RCC 7860 (cell line): ENCODE data around the gene TANGO2.

ENCODE experiments used
- DNase-seq: peaks from one replicate; pipeline ENCODE4 v3.0.0-alpha.2; 2015; ENCODE audit warnings: low spot score
- FAIRE-seq: peaks from 2 replicates; lab custom pipeline; 2012; peaks lifted over from hg19 to GRCh38; lab: Jason Lieb, UNC

The TANGO2 gene

DNA sequence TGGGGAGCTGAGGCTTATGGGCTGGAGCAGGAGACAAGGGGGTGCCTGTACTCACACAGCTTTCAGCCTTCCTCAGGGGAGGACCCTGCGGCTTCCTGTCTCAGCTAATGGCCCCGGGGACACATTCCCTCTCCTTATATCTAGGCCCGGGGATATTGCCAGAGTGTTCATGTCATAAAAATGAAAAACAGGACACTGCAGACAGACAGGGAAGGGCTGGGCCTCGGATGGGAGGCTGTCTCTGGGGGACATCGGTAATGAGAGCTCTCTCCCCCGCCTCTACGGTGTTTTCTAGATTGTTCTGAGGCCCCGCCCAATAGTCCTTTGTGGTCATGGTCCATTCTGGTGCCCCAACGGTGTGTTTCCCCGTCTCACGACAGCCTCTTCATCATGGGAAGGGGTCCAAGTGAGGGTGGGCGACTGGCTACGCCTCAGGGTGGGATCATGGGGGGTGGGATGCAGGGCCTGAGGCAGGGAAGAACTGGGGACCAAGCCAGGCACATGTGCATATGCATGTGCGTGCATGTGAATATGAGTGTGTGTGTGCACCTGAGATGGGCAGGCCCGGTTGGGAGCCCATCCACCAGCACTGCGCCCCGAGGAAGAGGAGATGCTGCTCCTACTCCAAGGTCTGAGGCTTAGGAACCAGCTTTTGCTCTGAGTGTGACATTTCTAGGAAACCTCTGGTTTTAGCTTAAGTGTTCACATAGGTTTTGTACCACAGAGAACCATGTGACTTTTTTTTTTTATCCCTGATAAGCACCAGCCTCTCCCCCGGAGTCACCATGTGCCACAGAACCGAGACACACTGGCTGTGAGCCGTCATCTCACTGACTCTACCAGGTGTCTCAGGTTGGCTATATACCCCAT is 9.6 kb upstream of the TANGO2 start:
- DNase-seq (no peak), FAIRE-seq (no peak)

DNA sequence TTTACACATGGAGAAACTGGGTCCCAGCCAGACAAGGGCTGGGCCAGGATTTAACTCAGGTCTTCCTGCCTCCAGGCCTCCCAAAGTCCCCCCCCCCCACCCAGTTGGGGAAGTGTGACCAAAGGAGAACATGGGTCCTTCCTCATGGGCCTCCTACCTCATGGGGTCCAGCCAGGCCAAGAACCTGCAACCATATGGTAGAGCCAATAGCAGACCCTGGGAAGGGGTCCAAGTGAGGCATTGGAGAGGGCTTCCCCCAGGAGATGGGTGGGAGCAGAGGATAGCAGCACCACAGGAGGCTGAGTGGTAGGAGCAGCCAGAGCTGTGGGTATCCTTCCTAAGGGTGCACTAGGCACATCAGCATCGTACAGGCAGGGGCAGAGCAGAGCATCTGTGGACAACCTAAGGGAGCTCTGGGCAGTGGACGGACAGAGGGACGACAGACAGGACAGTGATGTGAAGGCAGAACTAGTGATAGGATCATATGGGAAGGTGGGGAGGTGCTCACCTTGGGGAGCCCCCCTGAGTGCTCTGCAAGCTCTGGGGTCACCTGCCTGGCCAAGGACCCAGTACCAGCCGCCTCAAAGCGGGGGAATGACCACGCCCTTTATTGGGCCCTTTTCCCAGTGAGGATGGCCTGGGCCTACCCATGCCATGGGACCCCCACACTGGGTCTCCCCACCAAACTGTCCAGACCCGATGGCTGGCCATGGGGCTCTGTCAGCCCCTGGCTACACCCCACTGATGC is 8.7 kb upstream of the TANGO2 start:
- no peak for FAIRE-seq
- no peak for DNase-seq

DNA sequence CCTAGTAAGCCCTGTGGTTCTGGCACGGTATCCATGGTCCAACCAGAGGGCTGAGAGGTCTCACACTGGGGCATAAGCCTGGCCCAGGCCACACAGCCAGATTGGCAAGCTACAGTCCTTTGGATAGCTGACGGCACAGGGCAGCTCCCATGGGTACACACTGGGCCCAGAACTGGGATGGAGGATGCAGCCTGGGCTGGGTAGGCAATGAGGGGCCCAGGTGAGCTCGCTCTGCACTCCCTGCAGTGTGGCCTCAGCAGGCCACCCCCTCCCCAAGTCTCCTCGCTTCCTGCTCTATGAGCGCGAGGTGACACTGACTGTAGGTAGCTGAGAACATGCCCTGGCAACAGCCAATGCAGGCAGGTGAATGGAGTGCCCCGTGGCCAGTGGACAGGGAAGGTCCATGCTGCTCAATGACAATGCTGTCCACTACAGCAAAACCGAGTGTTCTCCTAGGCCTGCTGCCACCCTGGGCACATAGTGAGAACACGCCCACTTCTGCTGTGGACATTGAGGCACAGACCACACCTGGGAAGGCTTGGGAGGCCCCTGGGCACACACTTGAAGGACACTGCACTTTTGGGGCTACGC is 8.1 kb upstream of the TANGO2 start:
- FAIRE-seq = no peak

DNA sequence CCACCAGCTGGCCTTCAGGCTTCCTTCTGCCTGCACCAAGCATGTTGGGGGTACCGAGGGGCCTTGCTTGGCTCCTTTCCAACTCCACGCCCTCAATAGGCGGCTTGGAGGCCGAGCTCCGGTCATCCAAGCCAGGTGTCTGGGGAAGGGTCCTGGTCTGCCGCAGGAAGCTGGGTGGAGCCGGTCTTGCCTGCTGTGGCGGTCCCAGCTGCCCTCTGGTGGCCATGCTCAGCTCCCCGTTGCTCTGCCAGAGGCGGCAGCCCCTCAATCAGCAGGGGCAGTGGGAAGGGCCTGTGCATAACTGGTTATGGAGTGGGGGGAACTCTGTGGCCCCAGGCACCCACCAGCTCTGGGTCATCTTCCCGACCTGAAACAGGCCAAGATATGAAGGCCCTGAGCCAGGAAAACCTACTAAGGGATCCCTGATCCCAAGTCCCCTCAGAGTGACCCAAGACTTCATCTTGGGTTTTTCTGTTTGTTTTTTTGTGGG is 7.5 kb upstream of the TANGO2 start:
- DNase-seq (no peak), FAIRE-seq (no peak)

More for the DNA sequence above, 8.1 kb upstream of the TANGO2 start:
- no peak for DNase-seq

DNA sequence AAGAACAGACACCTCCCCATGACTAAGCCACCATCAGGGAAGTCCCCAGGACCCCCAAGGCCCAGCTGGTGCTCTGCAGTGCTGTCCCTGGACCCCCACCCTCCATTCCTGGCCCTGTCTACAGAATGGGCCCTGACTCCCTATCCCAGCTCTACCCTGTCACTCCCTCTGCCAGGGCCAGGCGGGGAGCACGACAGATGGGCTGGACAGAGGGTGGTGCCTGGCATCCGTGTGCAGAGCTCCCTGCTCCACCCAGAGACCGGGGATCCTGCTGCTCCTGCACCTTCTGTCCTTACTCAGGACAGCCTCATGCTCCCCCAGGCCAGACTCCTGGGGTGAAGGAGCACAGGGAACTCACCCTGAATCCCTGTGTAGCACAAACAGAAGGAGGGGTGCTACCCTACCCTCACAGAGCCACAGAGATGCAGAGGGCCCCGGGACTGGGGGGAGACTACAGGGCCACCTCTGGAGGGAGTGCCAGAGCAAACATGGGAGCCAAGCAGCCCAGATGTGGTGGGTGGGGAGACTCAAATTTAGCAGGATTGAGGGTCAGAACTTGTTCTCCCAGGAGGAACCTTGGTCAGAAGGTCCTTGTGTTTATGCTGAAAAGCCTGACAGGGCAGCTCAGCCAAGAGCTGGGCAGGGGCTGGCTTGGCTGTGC is 6.3 kb upstream of the TANGO2 start:
- FAIRE-seq = no peak
- no peak for DNase-seq

DNA sequence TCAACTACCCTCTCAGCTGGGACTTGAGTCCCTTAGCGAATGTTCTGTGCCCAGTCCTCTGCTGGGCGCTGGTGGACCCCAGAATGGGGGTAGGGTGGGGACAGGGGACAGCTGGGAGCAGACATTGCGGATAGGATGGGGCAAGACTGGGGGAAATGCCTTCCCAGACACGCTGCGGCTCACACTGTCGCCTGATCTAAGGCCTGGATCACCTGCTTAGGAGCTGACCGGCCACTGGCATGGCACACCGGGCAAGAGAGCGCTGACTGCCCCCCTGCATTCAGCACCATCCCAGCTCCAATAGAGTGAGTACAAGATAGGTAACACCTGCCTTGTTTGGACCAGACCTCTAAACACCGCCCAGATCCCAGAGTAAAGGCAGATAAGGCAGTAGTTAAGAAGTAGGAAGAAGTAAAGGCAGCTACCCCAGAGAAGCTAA is 5.7 kb upstream of the TANGO2 start:
- no peak for FAIRE-seq
- no peak for DNase-seq

DNA sequence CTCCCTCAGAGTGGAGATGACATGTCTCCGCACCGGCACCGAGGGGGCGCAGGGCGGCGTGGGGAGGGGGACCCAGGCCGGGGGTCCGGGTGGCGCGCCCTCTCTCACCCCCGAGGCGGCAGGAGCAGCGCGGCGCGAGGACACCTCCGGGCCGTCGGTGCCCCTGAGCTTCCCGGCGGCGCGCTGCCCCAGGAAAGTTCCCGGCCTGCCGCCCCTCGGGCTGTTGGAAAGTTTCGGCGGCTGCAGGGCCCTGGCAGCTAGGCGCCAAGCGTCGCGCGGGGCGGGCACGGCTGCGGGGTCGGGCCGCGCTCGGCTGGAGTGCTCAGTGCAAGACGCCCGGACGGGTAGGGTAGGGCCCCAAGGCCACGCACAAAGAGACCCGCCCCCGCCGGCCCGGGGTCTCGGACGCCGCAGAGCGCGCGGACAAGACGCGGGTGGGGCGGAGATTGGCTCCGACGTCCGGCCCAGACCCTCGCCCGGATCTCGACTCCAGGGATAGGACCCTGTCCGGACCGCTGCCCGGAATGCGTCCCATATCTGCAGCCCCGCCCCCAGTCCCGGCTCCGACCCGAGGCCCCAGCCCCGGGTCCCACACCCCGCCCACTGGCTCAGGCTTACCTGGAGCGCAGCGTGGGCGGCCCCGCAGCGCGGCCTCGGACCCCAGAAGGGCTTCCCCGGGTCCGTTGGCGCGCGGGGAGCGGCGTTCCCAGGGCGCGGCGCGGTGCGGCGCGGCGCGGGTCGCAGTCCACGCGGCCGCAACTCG is 4.8 kb upstream of the TANGO2 start:
- no peak for DNase-seq
- FAIRE-seq = no peak

DNA sequence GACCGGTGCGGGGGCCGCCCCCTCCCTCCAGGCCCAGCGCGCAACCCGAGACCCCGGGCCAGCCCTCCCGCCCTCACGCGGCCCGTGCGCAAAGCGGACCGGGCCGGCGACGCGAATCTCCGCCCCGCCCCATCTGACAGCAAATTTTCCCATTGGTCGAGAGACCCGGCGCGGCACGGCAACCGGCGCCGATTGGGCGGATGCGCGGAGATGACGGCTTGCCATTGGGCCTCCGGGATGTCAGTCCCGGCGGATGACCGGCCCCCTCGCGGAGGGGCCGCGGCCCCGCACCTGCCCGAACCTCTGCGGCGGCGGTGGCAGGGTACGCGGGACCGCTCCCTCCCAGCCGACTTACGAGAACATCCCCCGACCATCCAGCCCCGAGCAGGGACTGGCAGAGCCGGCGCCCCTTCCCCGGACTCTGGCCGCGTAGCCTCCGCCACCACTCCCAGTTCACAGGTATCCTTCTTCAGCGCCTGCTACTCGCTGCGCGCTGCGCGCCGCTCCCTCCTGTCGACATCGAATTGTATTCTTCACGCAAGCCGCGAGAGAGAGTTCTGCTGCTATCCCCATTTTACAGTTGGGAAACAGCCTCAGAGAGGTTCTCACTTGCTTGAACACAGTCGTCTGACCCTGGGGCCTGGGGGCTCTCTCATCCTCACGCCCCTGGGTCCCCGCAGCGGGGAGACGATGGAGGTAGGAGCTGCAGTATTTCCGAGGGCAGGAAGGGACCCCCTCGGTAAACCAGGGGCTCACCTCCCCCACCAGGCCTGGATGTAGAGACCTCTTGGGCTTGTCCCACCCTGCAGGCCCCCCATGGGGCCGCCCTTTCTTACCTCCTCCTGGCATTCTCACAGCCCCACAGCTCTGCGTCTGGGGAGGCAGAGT is 3.9 kb upstream of the TANGO2 start, which contains the start of gene ARVCF:
TSS of gene ARVCF (minus strand) at position 90 of the 888 bp plus-strand sequence. CDS start 26,029 bp downstream, outside the sequence.
- FAIRE-seq = no peak
- peak; percentile 61 for DNase-seq

DNA sequence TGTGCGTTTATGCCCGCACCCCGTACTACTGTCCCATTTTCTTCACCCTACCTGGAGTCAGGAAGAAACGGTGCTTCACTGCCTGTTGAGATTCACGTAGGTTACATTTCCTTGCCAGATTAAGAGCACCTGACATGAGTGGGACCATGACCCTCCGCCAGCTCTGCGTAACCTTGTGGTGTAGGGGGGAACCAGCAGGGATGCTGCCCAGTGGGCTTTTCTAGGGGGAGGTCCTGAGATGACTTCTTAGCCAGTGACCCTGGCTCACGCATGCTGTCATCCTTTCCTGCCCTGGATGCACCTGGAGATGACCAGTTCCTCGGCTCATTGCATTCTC is 3.3 kb upstream of the TANGO2 start:
- FAIRE-seq (no peak), DNase-seq (no peak)

DNA sequence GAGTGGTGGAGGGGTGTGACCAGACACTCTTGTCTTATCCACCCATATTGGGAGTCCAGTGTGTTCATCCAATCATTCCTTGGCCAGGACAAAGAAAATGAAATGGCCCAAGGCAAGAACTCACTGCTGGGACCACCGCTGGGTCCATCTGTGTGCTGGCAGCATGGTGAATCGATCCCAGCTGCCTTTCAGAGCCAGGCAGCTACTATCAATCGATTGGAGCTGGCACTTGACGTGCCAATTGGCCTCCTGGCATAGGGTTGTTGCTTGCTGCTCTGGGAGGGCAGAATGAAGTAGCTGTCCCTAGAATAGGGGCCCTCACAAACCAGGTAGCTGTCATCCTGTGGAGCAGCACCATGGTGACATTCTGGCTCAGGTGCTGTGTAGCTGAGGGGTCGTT is 2.9 kb upstream of the TANGO2 start:
- DNase-seq (no peak), FAIRE-seq (no peak)

DNA sequence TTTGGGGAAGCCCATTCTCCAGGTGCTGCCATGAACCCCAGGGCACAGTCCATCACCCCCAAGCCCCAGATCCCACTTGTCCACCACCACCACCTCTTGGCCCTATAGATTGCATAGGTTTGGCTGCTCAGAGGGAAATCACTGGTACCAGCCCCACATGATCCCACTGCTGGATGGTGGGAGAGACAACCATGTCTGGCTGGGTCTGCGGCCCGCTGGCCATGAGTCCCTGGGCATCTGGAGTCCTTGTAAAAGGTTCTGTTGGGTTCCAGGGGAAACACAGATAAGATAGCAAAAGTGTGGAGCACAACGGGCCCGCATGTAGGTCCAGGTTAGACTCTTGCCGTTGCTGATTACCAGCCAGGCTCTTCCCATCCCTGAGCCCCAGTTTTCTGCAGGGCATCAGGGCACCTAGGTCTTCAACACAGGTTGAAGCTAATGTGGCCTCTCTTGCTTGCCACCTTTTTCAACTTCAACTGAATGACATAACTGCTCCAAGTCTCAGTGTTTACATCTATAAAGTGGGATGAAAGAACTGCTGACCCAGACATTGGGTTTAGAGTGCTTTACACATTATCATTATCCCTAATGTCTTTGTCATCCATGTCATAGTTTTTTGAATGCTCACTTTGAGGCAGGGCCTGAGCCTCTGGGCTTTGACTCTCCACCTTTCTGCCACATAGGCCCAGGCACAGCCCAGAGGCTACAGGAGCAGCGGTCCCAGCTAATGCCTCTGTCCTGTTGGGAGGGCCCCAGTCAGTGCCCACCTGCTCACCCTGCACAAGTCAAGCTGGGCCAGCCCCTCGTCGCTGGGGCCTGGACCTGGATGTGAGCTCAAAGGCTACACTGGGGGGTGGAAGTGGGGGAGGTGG is 1.0 kb upstream of the TANGO2 start:
- no peak for FAIRE-seq
- DNase-seq = no peak

DNA sequence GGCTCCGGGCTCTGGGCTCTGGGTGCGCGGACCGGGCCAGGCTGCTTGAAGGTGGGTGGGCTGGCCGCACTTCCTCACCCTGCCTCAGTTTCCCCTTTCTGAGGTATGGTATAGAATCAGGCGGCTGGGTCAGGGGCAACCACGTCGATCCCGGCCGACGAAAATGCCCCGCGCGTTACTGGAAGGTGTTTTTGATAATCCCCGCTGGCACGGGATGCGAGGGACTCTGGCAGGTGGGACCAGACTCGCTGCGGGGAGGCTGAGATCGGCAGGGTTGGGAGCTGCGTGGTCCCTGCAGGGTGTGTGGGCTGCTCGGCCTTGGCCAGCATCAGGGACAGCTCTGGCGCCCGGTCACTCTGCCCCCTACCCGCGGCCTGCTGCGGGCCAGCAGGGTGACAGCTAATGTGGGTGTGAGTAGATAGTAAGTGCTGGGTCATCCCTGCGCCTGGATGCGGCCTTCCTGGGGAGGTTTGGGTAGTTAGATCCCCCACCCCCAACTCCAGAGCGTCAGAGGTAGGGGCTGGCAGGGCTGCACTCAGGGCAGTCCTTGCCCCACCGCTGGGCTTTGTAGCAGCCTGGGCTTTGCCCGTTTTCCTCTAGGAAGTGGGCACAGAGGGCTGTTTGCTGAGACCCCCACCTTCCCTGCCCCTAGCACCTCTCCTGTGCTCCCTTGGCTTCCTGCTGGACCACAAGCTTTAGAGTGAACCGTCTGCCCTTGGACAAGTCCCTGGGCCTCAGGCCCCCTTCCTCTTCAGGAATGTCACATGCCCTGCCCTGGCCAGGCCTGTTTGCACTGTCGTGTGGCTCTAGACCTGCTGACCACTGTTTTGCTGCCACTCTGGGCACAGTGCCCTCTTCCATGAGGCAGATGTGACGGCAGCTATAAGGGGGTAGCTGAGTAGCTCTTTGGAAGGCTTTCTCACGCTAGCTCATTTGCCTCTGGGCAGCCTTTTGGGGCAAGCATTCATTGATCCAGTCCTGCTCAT is 579 bp downstream of the TANGO2 start:
- DNase-seq (peak; percentile 25), FAIRE-seq (no peak)

DNA sequence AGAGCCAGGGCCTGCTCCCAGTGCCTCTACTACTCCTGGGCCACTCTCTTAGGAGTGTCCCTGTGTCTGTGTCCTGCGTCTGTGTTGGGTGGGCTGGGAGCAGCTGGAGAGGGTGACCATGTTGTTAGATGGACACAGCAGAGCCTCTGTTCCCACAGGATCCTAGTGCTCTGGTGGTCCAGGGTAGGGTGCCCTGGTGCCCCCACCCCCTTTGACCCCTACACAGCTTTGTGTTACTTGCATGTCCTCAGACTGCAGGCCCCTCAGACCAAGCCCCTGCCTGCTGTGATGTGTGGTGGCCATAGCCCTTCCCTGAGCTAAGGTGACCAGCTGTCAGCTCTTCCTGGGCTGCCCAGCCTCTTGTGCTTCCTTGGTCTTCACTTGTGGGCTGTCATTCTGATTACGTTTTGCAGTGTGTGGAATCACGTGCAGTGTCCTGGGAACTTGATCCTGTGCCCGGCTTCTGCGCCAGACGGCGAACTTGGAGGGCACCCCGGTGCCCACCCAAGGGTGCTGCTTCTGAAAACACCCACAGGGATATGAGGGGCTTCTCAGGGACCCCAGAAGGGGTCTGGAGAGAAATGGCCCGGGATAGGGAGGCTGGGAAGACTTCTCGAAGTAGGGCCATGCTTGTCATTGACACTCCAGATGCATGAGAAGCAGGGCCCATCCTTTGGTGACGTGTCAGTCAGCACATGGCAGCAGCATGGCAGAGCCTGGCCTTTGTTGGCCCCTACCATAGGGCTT is 1.5 kb downstream of the TANGO2 start:
- FAIRE-seq = no peak
- no peak for DNase-seq

DNA sequence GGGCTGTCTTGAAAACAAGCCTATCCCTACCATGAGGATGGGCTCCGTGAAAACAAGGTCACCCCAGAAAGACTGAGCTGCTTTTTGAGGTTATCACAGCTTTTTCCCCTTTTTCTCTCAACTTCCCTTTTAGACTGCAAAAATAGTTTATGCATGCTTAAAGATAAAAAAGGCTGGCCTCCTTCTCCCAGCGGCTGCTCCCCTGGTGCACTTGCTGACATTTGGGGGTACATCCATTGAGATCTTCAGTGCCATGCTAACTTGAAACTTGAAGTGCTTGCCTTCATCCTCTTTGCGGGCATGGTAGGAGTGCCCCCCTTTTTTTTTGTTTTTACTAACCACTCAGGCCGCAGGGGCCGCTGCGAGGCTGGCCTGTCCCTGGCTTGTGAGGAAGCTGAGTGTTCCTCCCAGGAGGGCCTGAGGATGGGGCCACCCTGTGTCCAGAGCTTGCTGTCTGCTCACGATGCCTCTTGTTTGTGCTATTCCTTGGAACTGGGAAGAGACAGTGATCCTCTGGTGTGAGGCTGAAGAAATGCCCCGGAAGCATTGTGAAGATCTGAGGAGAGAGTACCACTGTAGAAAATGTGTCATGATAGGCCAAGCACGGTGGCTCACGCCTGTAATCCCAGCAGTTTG is 2.2 kb downstream of the TANGO2 start:
- FAIRE-seq (no peak), DNase-seq (no peak)

DNA sequence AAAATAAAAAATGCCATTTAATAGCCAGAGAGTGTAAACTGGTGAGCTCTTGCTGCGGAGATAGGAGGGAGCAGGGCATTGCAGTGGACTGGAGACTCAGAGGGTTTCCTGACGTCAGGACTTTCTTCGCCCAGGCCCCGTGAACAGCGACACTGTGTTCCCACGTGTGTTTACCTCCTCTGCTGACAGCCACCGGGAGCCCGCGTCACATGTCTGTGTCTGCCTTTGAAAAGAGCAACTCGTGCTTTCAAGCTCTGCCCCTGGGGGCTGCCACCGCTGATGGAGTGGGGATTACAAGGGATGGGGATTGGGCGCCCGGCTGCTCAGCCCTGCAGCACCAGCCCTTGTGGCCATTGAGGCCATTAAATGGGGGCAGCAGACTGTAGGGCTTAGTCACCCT is 3.3 kb downstream of the TANGO2 start:
- FAIRE-seq = no peak
- no peak for DNase-seq
